ENCODE results near the gene MAP3K20.

The MAP3K20 gene

DNA sequence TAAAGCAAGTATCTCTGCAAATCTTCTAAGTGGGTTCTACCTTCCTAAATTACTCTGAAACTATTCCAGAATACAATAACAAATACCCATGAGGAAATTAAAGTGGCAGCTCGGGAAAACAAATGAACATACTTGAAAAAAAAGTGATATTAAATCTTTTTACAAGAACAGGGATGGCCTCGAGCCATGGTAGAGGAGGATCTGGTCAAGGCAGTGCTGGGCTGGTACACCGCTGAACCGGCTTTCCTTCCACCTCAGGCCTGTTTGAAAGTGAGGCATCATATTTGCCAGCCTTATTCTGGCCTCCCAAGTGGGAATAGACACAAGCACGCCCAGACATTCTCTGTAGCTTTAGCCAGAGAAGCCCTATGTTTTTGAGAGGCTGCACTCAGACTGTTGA, 154.5 kb downstream of the MAP3K20 start:
- TF ChIP-seq SIN3A (IDR thresholded peaks at IDR 0.05; ENCODE audit: borderline replicate concordance, insufficient read depth, low read length) (no peak), POLR2AphosphoS5 (IDR thresholded peaks at IDR 0.05; ENCODE audit: low read depth, low read length) (no peak), FOXP2 (optimal IDR thresholded peaks at IDR 0.05; ENCODE audit: borderline replicate concordance, extremely low read depth, extremely low read length, insufficient read depth) (no peak), TAF1 (IDR thresholded peaks at IDR 0.05; ENCODE audit: borderline replicate concordance, insufficient read depth, low read length) (no peak)
- TF ChIP-seq, protein P1, sequence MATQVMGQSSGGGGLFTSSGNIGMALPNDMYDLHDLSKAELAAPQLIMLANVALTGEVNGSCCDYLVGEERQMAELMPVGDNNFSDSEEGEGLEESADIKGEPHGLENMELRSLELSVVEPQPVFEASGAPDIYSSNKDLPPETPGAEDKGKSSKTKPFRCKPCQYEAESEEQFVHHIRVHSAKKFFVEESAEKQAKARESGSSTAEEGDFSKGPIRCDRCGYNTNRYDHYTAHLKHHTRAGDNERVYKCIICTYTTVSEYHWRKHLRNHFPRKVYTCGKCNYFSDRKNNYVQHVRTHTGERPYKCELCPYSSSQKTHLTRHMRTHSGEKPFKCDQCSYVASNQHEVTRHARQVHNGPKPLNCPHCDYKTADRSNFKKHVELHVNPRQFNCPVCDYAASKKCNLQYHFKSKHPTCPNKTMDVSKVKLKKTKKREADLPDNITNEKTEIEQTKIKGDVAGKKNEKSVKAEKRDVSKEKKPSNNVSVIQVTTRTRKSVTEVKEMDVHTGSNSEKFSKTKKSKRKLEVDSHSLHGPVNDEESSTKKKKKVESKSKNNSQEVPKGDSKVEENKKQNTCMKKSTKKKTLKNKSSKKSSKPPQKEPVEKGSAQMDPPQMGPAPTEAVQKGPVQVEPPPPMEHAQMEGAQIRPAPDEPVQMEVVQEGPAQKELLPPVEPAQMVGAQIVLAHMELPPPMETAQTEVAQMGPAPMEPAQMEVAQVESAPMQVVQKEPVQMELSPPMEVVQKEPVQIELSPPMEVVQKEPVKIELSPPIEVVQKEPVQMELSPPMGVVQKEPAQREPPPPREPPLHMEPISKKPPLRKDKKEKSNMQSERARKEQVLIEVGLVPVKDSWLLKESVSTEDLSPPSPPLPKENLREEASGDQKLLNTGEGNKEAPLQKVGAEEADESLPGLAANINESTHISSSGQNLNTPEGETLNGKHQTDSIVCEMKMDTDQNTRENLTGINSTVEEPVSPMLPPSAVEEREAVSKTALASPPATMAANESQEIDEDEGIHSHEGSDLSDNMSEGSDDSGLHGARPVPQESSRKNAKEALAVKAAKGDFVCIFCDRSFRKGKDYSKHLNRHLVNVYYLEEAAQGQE (IDR thresholded peaks at IDR 0.05; ENCODE audit: insufficient read depth in 1 of 2, low read depth in 2 of 2, low read length in 2 of 2): no peak

DNA sequence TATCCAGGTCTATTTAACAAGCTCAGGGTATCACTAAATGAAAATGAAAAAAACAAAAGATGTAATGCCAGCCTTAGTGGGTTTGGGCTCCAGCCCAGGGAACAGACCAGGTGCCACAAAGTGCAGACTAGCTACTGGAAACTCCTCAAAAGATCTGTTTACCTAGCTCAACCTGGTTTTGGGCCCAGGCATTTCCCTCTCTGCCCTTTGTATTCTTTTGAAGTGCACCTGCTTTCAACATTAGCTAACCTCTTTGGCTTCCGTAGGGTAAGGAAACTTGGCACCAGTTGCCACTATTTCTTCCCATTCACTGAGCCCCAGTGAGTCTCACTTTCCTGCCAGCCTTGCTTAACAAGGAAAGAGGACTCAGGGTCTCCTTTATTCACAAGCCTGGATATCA, 155.4 kb downstream of the MAP3K20 start:
- TF ChIP-seq SIN3A (IDR thresholded peaks at IDR 0.05; ENCODE audit: borderline replicate concordance, insufficient read depth, low read length): no peak
- TF ChIP-seq, protein P1 (IDR thresholded peaks at IDR 0.05; ENCODE audit: insufficient read depth in 1 of 2, low read depth in 2 of 2, low read length in 2 of 2): no peak
- TF ChIP-seq POLR2AphosphoS5 (IDR thresholded peaks at IDR 0.05; ENCODE audit: low read depth, low read length): no peak
- no peak for TF ChIP-seq FOXP2 (optimal IDR thresholded peaks at IDR 0.05; ENCODE audit: borderline replicate concordance, extremely low read depth, extremely low read length, insufficient read depth)
- no peak for TF ChIP-seq TAF1 (IDR thresholded peaks at IDR 0.05; ENCODE audit: borderline replicate concordance, insufficient read depth, low read length)

DNA sequence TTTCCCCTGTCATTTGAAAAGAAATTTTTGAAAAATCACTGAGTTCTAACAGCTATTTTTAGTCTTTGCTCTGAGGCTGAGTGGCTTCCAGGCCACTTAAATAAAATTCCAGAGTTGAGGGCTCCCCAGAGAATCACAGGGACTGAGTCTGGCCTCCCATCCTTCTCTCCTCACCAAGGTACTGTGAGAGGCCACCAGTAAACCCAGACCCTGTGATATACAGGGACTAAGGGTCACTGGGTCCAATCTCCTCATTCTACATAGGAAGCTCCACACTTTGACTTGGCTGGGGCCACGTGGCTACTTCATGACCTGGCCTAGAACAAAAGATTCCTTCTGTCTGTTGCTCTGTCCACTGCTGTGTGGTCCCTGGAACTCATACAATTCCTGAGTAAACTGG, 155.8 kb downstream of the MAP3K20 start:
- TF ChIP-seq TAF1 (IDR thresholded peaks at IDR 0.05; ENCODE audit: borderline replicate concordance, insufficient read depth, low read length) (no peak), SIN3A (IDR thresholded peaks at IDR 0.05; ENCODE audit: borderline replicate concordance, insufficient read depth, low read length) (no peak), POLR2AphosphoS5 (IDR thresholded peaks at IDR 0.05; ENCODE audit: low read depth, low read length) (no peak), FOXP2 (optimal IDR thresholded peaks at IDR 0.05; ENCODE audit: borderline replicate concordance, extremely low read depth, extremely low read length, insufficient read depth) (no peak)
- TF ChIP-seq, protein P1 (IDR thresholded peaks at IDR 0.05; ENCODE audit: insufficient read depth in 1 of 2, low read depth in 2 of 2, low read length in 2 of 2): no peak

DNA sequence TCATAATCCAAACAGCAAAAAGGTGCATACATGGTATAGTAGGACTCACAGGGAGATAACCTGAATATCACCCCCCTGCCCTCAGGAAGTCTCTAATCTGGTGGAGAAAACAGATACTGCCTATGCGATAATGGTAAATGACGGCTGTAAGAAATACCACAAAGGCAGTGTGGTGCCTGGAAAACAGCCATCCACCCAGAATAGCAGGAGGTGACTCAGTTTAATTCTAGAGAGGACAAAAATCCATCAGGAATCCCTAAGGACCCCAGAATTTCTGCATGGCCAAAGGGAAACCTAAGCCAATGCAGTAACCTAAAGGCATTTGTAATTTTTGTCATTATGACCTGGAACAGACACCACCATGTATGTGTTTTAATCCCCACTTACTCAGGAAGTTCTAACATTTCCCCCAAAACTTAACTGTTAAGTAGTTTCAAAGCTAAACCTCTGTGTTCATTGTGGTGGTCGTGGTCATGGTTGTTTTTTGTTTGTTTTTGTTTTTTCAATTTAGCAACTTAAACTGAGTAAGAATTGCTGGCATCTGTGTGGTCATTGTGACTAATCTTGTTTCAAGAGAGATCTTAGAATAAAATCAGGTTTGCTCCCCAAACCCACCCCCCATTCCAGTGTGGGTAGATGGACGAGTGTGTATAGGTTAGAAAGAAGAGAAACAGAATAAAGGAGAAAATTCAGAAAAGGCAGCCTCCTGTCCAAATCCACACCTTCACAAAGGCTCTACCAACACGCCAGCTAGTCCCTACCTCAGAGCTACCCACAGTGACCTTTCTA, 157.5 kb downstream of the MAP3K20 start:
- TF ChIP-seq FOXP2 (optimal IDR thresholded peaks at IDR 0.05; ENCODE audit: borderline replicate concordance, extremely low read depth, extremely low read length, insufficient read depth) (no peak), SIN3A (IDR thresholded peaks at IDR 0.05; ENCODE audit: borderline replicate concordance, insufficient read depth, low read length) (no peak), POLR2AphosphoS5 (IDR thresholded peaks at IDR 0.05; ENCODE audit: low read depth, low read length) (no peak), TAF1 (IDR thresholded peaks at IDR 0.05; ENCODE audit: borderline replicate concordance, insufficient read depth, low read length) (no peak)
- TF ChIP-seq, protein P1 (IDR thresholded peaks at IDR 0.05; ENCODE audit: insufficient read depth in 1 of 2, low read depth in 2 of 2, low read length in 2 of 2): no peak

All from PFSK-1 (cell line).